Cerebellar cortex (tissue), 1 donor: ENCODE results near the gene CDK6.

Experiments
- DNase-seq: peaks from one replicate; pipeline ENCODE4 v3.0.0-alpha.2; 2015; ENCODE audit warnings: low spot score

Gene CDK6

GRCh38 chr7:92793656-92794205, 42.6 kb downstream of the CDK6 start:
- no peak for DNase-seq

- no peak for DNase-seq
Observed at GRCh38 chr7:92790992-92791391, 45.4 kb downstream of the CDK6 start.

GRCh38 chr7:92788559-92789183, 47.7 kb downstream of the CDK6 start:
- DNase-seq, result no peak

GRCh38 chr7:92785923-92786322, 50.5 kb downstream of the CDK6 start:
- DNase-seq, result no peak

- DNase-seq, result no peak
Observed at GRCh38 chr7:92784935-92785334, 51.4 kb downstream of the CDK6 start.

- DNase-seq, result no peak
Observed at GRCh38 chr7:92783260-92784201, 52.8 kb downstream of the CDK6 start.

- no peak for DNase-seq
Observed at GRCh38 chr7:92782855-92783254, 53.5 kb downstream of the CDK6 start.

GRCh38 chr7:92782236-92782635, 54.1 kb downstream of the CDK6 start:
- no peak for DNase-seq

- DNase-seq, result no peak
Observed at GRCh38 chr7:92781117-92781720, 55.2 kb downstream of the CDK6 start.

GRCh38 chr7:92778972-92779371, 57.4 kb downstream of the CDK6 start:
- no peak for DNase-seq

- DNase-seq, result no peak
Observed at GRCh38 chr7:92777993-92778392, 58.4 kb downstream of the CDK6 start.

- DNase-seq, result no peak
Observed at GRCh38 chr7:92773808-92774207, 62.6 kb downstream of the CDK6 start.

GRCh38 chr7:92769844-92770243, 66.5 kb downstream of the CDK6 start:
- no peak for DNase-seq

GRCh38 chr7:92769394-92769699, 67.0 kb downstream of the CDK6 start:
- peak; percentile 25 for DNase-seq

GRCh38 chr7:92768501-92769393, 67.6 kb downstream of the CDK6 start:
- DNase-seq, result peak; percentile 83

- DNase-seq, result no peak
Observed at GRCh38 chr7:92767437-92767836, 68.9 kb downstream of the CDK6 start.

GRCh38 chr7:92766461-92767003, 69.8 kb downstream of the CDK6 start:
- peak; percentile 53 for DNase-seq

- DNase-seq, result no peak
Observed at GRCh38 chr7:92765725-92766124, 70.6 kb downstream of the CDK6 start.

- no peak for DNase-seq
Observed at GRCh38 chr7:92763636-92764423, 72.5 kb downstream of the CDK6 start.

GRCh38 chr7:92762851-92763250, 73.5 kb downstream of the CDK6 start:
- DNase-seq, result no peak
